ENCODE data around the gene LOC101059915.
"Not testable (repeated sequence)": the region's sequence is repeated elsewhere in the genome, so short reads cannot be mapped to it uniquely, and the experiment has no call there.

Gene LOC101059915

GRCh38 chrX:71664889-71665491 lies 2.4 kb upstream of the LOC101059915 start:
- POLR2A ChIA-PET, result no interaction called here
- CTCF ChIA-PET, result no interaction called here
- no peak for TF ChIP-seq CTCF (IDR thresholded peaks at IDR 0.05; ENCODE audit: control extremely low read depth, extremely low read depth, low read depth, missing control alignments)
- DNase-seq (ENCODE audit: extremely low spot score), result no peak

DNA sequence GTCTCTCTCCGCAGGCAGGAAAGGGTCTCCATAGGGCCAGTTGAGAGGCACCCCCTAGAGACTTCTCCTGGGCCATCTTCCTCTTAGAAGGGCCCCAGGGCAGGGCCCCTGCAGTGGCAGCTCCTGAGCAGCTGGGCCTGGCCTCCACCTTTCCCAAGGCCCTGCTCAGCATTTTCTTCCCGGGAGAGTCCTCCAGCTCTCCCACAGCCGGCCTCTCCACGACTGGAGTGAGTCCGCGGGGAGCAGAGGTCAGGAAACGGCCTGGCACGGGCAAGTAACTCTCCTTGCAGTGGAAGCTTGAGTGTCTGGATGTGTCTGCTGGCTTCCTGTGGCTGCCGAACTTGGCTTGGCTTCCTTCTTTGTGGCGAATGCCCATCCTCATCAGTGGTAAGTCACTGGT lies 1.6 kb upstream of the LOC101059915 start:
- POLR2A ChIA-PET, result no interaction called here

GRCh38 chrX:71666240-71667223 lies 814 bp upstream of the LOC101059915 start:
- ChIA-PET CTCF (no interaction called here), POLR2A (no interaction called here)
- no peak for DNase-seq (ENCODE audit: extremely low spot score)
- TF ChIP-seq CTCF (IDR thresholded peaks at IDR 0.05; ENCODE audit: control extremely low read depth, extremely low read depth, low read depth, missing control alignments), result no peak

More for the DNA sequence above, 1.6 kb upstream of the LOC101059915 start:
- no peak for DNase-seq (ENCODE audit: extremely low spot score)
- TF ChIP-seq CTCF (IDR thresholded peaks at IDR 0.05; ENCODE audit: control extremely low read depth, extremely low read depth, low read depth, missing control alignments), result no peak
- CTCF ChIA-PET, result no interaction called here

DNA sequence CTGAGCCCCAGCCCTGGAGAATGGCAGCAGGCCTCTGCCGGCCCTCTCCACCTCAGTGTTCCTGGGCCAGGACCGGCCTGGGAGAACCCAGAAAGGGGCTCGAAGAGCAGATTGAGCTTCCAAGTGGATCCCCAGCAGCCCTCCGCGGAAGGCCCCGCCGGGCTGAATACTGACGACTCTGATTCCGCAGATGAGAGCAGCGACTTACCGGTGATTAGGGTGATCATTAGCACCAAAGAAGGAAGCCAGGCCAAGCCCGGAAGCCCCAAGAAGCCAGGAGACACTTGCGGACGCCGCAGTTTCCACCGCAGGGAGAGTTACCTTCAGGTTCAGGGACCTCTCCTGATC lies 876 bp downstream of the LOC101059915 start:
- TF ChIP-seq CTCF (IDR thresholded peaks at IDR 0.05; ENCODE audit: control extremely low read depth, extremely low read depth, low read depth, missing control alignments), result no peak
- POLR2A ChIA-PET, result no interaction called here
- CTCF ChIA-PET, result no interaction called here
- no peak for DNase-seq (ENCODE audit: extremely low spot score)

GRCh38 chrX:71669492-71669891 lies 2.1 kb downstream of the LOC101059915 start:
- no peak for TF ChIP-seq CTCF (IDR thresholded peaks at IDR 0.05; ENCODE audit: control extremely low read depth, extremely low read depth, low read depth, missing control alignments)
- POLR2A ChIA-PET, result no interaction called here
- no peak for DNase-seq (ENCODE audit: extremely low spot score)
- CTCF ChIA-PET, result interaction anchor here (0.9 to 1.9 kb wide), 2 partner anchors 190 to 192 kb away, joined by 3 to 8 read pairs; no protein-coding TSS in a partner anchor

- DNase-seq (ENCODE audit: extremely low spot score); POLR2A ChIA-PET: not testable (repeated sequence)
- CTCF ChIA-PET, result interaction anchor here (1.7 to 1.9 kb wide), 2 partner anchors 189 to 192 kb away, joined by 5 to 8 read pairs; no protein-coding TSS in a partner anchor
- TF ChIP-seq CTCF (IDR thresholded peaks at IDR 0.05; ENCODE audit: control extremely low read depth, extremely low read depth, low read depth, missing control alignments), result peak; percentile 54
Measured at GRCh38 chrX:71669947-71670346, 2.6 kb downstream of the LOC101059915 start.
